ENCODE results near the gene ELOVL5.

DNA sequence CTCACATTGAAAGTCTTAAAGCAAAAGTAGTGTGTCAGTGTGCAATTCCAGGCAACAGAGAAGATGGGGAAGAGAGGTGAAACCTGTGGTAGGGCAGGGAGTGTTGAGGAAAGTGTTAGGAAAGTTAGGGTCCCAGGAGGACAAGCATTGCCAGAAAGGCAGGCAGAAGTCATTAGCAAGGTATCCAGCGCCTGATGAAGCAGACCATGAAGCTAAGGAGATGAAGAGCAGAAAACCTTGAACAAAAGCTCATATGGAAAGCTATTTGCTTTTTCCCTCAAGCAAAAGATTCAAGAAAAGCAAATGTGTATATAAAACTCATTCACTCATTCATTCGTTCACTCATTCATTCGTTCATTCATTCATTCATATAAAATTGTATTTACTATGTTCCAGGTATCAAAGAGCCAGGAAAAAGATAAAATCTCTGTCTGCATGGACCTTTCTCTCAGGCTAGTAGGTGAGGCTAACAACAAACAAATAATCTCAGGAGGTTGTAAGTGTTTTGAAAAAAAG is 96.5 kb downstream of the ELOVL5 start:
- TF ChIP-seq, protein P1, sequence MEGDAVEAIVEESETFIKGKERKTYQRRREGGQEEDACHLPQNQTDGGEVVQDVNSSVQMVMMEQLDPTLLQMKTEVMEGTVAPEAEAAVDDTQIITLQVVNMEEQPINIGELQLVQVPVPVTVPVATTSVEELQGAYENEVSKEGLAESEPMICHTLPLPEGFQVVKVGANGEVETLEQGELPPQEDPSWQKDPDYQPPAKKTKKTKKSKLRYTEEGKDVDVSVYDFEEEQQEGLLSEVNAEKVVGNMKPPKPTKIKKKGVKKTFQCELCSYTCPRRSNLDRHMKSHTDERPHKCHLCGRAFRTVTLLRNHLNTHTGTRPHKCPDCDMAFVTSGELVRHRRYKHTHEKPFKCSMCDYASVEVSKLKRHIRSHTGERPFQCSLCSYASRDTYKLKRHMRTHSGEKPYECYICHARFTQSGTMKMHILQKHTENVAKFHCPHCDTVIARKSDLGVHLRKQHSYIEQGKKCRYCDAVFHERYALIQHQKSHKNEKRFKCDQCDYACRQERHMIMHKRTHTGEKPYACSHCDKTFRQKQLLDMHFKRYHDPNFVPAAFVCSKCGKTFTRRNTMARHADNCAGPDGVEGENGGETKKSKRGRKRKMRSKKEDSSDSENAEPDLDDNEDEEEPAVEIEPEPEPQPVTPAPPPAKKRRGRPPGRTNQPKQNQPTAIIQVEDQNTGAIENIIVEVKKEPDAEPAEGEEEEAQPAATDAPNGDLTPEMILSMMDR (IDR thresholded peaks at IDR 0.05; ENCODE audit: low read length): no peak
- no peak for TF ChIP-seq EZH2 (IDR thresholded peaks at IDR 0.05; ENCODE audit: borderline replicate concordance, low read length)

All from OCI-LY1 (cell line).